ENCODE data around the gene SLC9A3.

Gene SLC9A3

DNA sequence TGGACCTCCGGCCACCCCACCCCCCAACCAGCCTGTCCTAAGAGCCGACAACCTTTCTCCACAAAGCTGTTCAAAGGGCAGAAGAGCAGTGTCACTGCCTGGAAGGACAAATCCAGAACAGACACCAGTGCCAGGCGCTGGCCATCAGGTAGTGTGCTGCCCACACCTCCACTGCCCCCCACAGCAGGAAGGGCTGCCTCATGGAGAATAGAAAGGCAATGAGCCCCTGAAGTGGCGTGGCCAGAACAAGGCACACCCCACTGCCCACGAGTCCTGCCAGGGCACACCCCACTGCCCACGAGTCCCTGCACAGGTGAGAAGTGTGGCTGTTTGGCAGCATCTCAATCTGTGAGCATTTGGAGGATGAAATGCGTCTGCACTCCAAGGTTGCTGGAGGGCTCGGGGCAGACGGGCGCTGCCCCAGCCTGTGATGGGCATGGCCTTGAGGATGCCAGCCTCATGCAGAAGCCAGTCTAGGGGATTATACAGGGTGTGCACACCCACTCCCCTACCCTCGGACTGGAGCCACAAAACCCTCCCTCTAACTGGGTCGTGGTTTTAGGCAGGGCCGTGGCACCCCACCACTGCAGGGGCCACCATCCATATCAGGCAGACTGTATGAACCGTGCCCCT, 2.3 kb upstream of the SLC9A3 start:
- DNase-seq (ENCODE audit: low read depth) = no peak
- no peak overlapping the region for H3K4me3 ChIP-seq (ENCODE audit: control insufficient read depth, low read depth, low read length)
- TF ChIP-seq, protein P1, sequence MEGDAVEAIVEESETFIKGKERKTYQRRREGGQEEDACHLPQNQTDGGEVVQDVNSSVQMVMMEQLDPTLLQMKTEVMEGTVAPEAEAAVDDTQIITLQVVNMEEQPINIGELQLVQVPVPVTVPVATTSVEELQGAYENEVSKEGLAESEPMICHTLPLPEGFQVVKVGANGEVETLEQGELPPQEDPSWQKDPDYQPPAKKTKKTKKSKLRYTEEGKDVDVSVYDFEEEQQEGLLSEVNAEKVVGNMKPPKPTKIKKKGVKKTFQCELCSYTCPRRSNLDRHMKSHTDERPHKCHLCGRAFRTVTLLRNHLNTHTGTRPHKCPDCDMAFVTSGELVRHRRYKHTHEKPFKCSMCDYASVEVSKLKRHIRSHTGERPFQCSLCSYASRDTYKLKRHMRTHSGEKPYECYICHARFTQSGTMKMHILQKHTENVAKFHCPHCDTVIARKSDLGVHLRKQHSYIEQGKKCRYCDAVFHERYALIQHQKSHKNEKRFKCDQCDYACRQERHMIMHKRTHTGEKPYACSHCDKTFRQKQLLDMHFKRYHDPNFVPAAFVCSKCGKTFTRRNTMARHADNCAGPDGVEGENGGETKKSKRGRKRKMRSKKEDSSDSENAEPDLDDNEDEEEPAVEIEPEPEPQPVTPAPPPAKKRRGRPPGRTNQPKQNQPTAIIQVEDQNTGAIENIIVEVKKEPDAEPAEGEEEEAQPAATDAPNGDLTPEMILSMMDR (IDR thresholded peaks at IDR 0.05; ENCODE audit: control insufficient read depth, insufficient read depth, low read depth, low read length, missing control alignments) = no peak

DNA sequence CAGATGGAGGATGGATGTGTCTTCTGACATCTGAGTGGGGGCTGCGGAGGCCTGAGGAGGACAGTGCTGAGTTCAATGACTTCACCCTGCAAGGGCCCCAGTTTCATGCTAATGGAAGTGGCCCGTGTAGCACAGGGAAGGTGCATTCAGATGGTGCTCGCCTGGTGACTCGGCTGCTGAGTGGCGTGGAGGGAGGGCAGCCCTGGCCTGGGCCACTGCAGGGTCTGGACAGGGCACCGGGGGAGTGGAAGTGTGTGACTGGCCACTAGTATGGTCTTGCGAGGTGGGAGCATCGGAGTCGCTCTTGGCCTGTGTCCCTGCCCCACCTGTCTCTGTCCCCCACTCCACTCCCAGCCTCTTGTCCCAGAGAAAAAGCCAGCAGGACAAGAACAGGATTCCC, 1.7 kb upstream of the SLC9A3 start:
- TF ChIP-seq, protein P1 (IDR thresholded peaks at IDR 0.05; ENCODE audit: control insufficient read depth, insufficient read depth, low read depth, low read length, missing control alignments) = no peak

DNA sequence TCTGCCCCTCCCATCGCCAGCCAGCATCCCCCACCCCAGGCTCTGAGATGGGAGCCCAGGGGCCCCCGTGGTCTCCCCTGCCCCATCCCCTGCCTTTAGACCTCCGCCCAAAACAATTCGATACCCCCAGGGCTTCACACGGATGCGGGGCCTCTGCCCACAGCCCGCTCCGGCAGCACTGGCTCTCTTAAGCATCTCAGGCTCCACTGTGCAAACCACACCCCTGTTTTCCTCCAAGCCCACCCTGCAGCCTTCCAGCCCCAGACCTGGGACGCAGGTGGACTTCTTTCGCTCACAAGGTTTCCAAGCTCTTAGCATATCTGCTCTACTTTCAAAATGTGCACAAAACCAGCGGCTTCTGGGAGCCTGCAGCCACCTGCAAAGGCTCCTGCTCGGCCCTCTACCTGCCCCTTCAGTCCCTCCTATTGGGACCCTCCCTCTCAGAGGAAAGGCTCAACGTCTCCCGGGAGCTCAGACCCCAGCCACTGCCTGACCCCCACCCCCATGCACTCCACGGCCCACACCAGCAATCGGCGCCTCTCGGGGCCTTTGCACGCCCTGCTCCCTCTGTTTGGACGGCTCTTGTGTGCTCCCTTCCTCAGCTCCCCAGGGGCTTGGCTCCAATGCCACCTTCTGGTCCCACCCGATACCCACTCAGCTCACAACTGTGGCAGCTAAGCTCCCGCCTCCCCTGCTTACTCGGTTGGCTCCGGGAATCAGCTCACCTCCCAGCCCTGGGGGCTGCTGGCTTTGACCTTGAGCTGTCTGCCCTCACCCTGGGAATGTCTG, 918 bp upstream of the SLC9A3 start:
- no peak overlapping the region for H3K4me3 ChIP-seq (ENCODE audit: control insufficient read depth, low read depth, low read length)
- DNase-seq (ENCODE audit: low read depth) = no peak
- TF ChIP-seq, protein P1 (IDR thresholded peaks at IDR 0.05; ENCODE audit: control insufficient read depth, insufficient read depth, low read depth, low read length, missing control alignments) = no peak

More for the DNA sequence above, 1.7 kb upstream of the SLC9A3 start:
- DNase-seq (ENCODE audit: low read depth) = no peak
- no peak overlapping the region for H3K4me3 ChIP-seq (ENCODE audit: control insufficient read depth, low read depth, low read length)

DNA sequence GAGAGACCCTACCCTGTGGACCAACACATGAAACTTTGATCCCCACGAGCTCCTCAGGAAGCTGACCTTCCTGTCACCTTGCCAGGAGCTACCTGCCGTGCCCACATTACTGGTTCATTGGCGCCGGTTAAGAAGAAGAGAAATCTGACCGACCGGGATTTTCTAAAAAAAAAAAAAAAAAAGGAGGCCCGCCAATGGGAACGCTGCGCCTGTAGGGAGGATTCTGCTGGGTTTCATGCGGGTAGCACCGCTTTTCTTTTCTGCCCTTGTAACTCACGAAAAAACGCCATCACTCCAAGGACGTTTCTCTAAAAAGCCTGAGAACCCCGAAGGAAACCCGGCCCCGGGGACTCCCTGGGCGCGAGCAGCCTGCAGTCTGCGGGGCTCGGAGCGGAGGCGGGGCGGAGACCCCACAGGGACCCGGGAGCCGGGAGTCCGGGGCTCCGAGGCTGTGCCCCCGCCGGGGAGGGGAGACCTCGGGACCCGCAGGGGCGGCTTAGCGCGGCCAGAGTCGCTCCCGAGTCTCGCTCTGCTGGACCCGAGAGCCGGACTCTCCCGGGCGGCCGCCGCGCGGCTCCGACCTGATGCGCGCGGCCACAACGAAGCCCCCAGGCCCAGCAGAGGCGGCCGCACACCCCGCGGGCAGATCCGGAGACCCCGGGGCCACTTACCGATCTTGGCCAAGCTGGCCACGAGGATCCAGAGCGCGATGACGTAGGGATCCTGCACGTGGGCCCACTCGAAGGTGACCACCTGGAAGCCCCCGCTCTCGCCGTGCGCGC, 617 bp downstream of the SLC9A3 start:
- no peak overlapping the region for H3K4me3 ChIP-seq (ENCODE audit: control insufficient read depth, low read depth, low read length)
- TF ChIP-seq, protein P1 (IDR thresholded peaks at IDR 0.05; ENCODE audit: control insufficient read depth, insufficient read depth, low read depth, low read length, missing control alignments) = no peak
- no peak for DNase-seq (ENCODE audit: low read depth)

DNA sequence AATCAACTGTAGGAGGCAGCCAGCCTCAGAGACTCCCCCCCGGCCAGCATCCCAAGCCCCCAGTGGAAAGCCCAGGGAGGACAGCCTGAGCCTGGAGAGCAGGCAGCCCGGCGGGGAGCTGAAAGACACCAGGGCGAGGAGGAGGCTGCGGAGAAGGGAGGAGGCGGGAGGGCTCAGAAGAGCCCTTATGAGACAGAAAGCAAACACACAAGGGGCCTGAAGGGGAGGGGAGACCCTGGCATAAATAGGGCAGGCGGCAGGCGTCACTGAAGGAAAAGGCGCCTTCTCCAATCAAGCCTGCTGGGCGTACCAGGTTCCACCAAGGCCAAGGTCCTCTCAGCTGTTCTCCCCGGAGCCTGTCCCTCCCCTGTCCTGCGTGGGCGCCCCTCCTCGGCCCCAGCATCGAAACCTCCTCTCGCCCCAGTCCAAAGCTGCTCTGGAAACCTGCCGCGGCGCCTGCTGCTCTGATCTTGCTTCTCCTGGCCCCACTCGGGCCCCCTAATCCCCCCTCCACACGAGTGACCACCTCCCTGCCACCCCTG, 1.3 kb downstream of the SLC9A3 start:
- H3K4me3 ChIP-seq (ENCODE audit: control insufficient read depth, low read depth, low read length) = no peak overlapping the region
- TF ChIP-seq, protein P1 (IDR thresholded peaks at IDR 0.05; ENCODE audit: control insufficient read depth, insufficient read depth, low read depth, low read length, missing control alignments) = no peak
- no peak for DNase-seq (ENCODE audit: low read depth)

DNA sequence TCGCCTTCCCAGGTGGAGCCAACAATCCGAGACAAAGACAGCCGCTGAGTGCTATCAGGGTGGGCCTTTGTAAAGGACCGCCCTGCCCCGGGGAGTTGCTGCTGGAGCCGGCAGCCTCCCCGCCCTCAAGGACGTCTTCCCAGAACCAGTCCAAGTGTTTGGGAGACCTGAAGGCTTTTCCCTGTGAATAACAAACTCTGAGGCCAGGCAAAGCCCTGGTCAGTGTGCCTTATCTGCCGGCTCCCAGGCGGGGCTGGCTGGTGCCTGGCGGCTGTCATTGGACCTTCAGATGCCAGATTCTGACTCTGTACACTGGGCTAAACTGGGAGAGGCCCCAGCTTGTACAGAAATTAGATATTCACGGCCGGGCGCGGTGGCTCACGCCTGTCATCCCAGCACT, 2.1 kb downstream of the SLC9A3 start:
- H3K4me3 ChIP-seq (ENCODE audit: control insufficient read depth, low read depth, low read length) = no peak overlapping the region
- DNase-seq (ENCODE audit: low read depth) = no peak
- TF ChIP-seq, protein P1 (IDR thresholded peaks at IDR 0.05; ENCODE audit: control insufficient read depth, insufficient read depth, low read depth, low read length, missing control alignments) = no peak

All from AG09309 (cell line).